Measurements from ENCODE around the gene FFAR1.

- TF ChIP-seq TCF4 (CRISPR knock-in tag; IDR thresholded peaks at IDR 0.05; ENCODE audit: borderline replicate concordance) (no peak), ZFP30 (CRISPR knock-in tag; IDR thresholded peaks at IDR 0.05) (no peak), RARB (CRISPR knock-in tag; IDR thresholded peaks at IDR 0.05) (no peak)
Observed at GRCh38 chr19:35320065-35320713, 27.5 kb upstream of the FFAR1 start.

Measured in SK-N-SH treated with all-trans-retinoic acid at 6 μM for 48 hours (cell line).